ENCODE data around the gene TDO2.

DNA sequence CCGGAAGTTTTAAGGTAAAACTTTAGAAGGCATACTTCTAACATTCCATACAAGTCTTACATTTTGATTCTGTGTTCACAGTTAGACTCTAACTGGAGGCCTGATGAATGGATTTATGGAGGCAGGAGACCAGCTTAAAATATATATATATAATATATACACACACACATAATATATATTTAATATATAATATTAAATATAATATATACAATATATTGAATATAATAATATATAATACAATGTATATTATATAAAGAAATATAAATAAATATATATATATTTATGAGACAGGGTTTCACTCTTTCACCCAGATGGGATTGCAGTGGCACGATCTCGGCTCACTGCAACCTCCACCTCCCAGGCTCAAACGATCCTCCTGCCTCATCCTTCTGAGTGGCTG, 58.1 kb downstream of the TDO2 start:
- TF ChIP-seq, protein P1, sequence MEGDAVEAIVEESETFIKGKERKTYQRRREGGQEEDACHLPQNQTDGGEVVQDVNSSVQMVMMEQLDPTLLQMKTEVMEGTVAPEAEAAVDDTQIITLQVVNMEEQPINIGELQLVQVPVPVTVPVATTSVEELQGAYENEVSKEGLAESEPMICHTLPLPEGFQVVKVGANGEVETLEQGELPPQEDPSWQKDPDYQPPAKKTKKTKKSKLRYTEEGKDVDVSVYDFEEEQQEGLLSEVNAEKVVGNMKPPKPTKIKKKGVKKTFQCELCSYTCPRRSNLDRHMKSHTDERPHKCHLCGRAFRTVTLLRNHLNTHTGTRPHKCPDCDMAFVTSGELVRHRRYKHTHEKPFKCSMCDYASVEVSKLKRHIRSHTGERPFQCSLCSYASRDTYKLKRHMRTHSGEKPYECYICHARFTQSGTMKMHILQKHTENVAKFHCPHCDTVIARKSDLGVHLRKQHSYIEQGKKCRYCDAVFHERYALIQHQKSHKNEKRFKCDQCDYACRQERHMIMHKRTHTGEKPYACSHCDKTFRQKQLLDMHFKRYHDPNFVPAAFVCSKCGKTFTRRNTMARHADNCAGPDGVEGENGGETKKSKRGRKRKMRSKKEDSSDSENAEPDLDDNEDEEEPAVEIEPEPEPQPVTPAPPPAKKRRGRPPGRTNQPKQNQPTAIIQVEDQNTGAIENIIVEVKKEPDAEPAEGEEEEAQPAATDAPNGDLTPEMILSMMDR (optimal IDR thresholded peaks at IDR 0.05 in 1 of 3, IDR thresholded peaks at IDR 0.05 in 1 of 3, conservative IDR thresholded peaks at IDR 0.05 in 1 of 3; ENCODE audit: extremely low read depth in 1 of 3, insufficient read depth in 2 of 3, low read length in 3 of 3) = no peak
- no peak for TF ChIP-seq EZH2 (IDR thresholded peaks at IDR 0.05; ENCODE audit: low read length)

Data from keratinocyte (primary cell).